H1 (cell line): ENCODE measurements around the gene FOXI1. TPM values are rescaled to one million over a fixed set of nuclear protein-coding genes. Genes with fewer than 3 reads are reported as not detected.

Source experiments
- CTCF ChIA-PET: fragments of 300-600 bp; sonication (Branson Sonifier 250); formaldehyde crosslinking; loops from one replicate; lab custom pipeline; 2021; ENCODE audit not compliant: partially characterized antibody; lab: Charles Lee
- POLR2A ChIA-PET: fragments of 300-600 bp; sonication (Branson Sonifier 250); formaldehyde crosslinking; loops from one replicate; lab custom pipeline; 2021; ENCODE audit warnings: inconsistent platforms; ENCODE audit not compliant: partially characterized antibody; lab: Charles Lee
- DNase-seq, 2 experiments: peaks; one replicate each; pipeline versions ENCODE4 v3.0.0 to v3.0.0-alpha.2; 2010 to 2022; ENCODE audit warnings: low spot score in 2 of 2, low read depth in 1 of 2, mixed read lengths in 1 of 2
- FAIRE-seq: peaks from 2 replicates; lab custom pipeline; 2011; peaks lifted over from hg19 to GRCh38; lab: Jason Lieb, UNC
- H2AFZ ChIP-seq: 2 replicates; pipeline ENCODE4 v1.8.1; 2012; ENCODE audit warnings: low read length, inconsistent platforms
- H2AK5ac ChIP-seq: 2 replicates; pipeline ENCODE4 v1.6.1; 2013; ENCODE audit warnings: low read depth, low read length
- H2BK120ac ChIP-seq: replicated peaks from 2 replicates; pipeline ENCODE3; 2013; ENCODE audit warnings: low read depth, low read length, inconsistent platforms
- H2BK12ac ChIP-seq: 2 replicates; pipeline ENCODE4 v1.6.1; 2013; ENCODE audit warnings: low read depth, low read length
- H2BK15ac ChIP-seq: 2 replicates; pipeline ENCODE4 v1.6.1; 2013; ENCODE audit warnings: low read length
- H2BK20ac ChIP-seq: 2 replicates; pipeline ENCODE4 v1.6.1; 2013; ENCODE audit warnings: low read length
- H2BK5ac ChIP-seq: 2 replicates; pipeline ENCODE4 v1.6.1; 2013; ENCODE audit warnings: low read depth, low read length
- H3K14ac ChIP-seq: 2 replicates; pipeline ENCODE4 v1.6.1; 2013; ENCODE audit warnings: inconsistent platforms; ENCODE audit not compliant: insufficient read length
- H3K18ac ChIP-seq: 2 replicates; pipeline ENCODE4 v1.6.1; 2013; ENCODE audit warnings: low read length; ENCODE audit errors: extremely low read depth
- H3K23ac ChIP-seq: 2 replicates; pipeline ENCODE4 v1.6.1; 2013; ENCODE audit warnings: inconsistent platforms; ENCODE audit not compliant: insufficient read length
- H3K23me2 ChIP-seq: 2 replicates; pipeline ENCODE4 v1.6.1; 2013; ENCODE audit warnings: low read depth, low read length
- H3K27ac ChIP-seq: 2 replicates; pipeline ENCODE4 v1.6.1; 2011; ENCODE audit warnings: low read depth, low read length, inconsistent platforms
- H3K27me3 ChIP-seq, 4 experiments: replicated peaks in 1 of 4; 1 replicate in 1 of 4; 2 replicates in 3 of 4; pipeline versions ENCODE4 v1.6.1 to v1.8.1; 2011 to 2013; ENCODE audit warnings: low read length in 3 of 4, mild to moderate bottlenecking in 3 of 4, inconsistent platforms in 2 of 4, mixed read lengths in 2 of 4, moderate library complexity in 1 of 4; ENCODE audit not compliant: control insufficient read depth in 3 of 4, insufficient read depth in 3 of 4; ENCODE audit errors: extremely low read depth in 1 of 4
- H3K36me3 ChIP-seq, 4 experiments: 2 replicates each; pipeline versions ENCODE4 v1.6.1 to v1.8.1; 2011 to 2013; ENCODE audit warnings: mild to moderate bottlenecking in 4 of 4, low read length in 3 of 4, moderate library complexity in 2 of 4, control low read depth in 1 of 4, inconsistent platforms in 1 of 4; ENCODE audit not compliant: insufficient read depth in 4 of 4, control insufficient read depth in 2 of 4
- H3K4ac ChIP-seq: replicated peaks from 2 replicates; pipeline ENCODE3; 2013; ENCODE audit warnings: low read length, low read depth, mixed read lengths, inconsistent platforms; ENCODE audit not compliant: insufficient read length
- H3K4me1 ChIP-seq, 4 experiments: replicated peaks in 1 of 4; 1 replicate in 1 of 4; 2 replicates in 3 of 4; pipeline versions ENCODE4 v1.6.1 to v1.8.1; 2011 to 2013; ENCODE audit warnings: low read length in 3 of 4, inconsistent platforms in 2 of 4, mixed read lengths in 1 of 4; ENCODE audit not compliant: insufficient read depth in 4 of 4, control insufficient read depth in 3 of 4
- H3K4me2 ChIP-seq, 2 experiments: 2 replicates each; pipeline versions ENCODE4 v1.6.1 to v1.8.1; 2011 to 2013; ENCODE audit warnings: low read depth in 2 of 2, low read length in 2 of 2, control low read depth in 1 of 2, inconsistent platforms in 1 of 2, mild to moderate bottlenecking in 1 of 2; ENCODE audit not compliant: insufficient read depth in 1 of 2
- H3K4me3 ChIP-seq, 4 experiments: fragments of 200-600, 300-600 bp in 1 of 4; sonication (generic), shearing (Covaris generic), sonication (Bioruptor Twin) in 1 of 4; 2 replicates each; pipeline versions ENCODE4 v1.5.1 to v1.8.1; 2011 to 2016; ENCODE audit warnings: low read length in 4 of 4, low read depth in 3 of 4, control low read depth in 2 of 4, inconsistent platforms in 2 of 4, mild to moderate bottlenecking in 2 of 4, mixed read lengths in 1 of 4, moderate library complexity in 1 of 4; ENCODE audit not compliant: insufficient read depth in 2 of 4; ENCODE audit errors: extremely low read depth in 1 of 4
- H3K56ac ChIP-seq: replicated peaks from 2 replicates; pipeline ENCODE3; 2013; ENCODE audit warnings: low read depth, mild to moderate bottlenecking, mixed read lengths, low read length, inconsistent platforms; ENCODE audit not compliant: insufficient read length
- H3K79me1 ChIP-seq: 2 replicates; pipeline ENCODE4 v1.6.1; 2013; ENCODE audit warnings: low read depth, low read length, control low read depth
- H3K79me2 ChIP-seq, 2 experiments: 2 replicates each; pipeline versions ENCODE4 v1.6.1 to v1.8.1; 2012 to 2013; ENCODE audit warnings: low read length in 2 of 2, mild to moderate bottlenecking in 2 of 2, inconsistent platforms in 1 of 2; ENCODE audit not compliant: insufficient read depth in 2 of 2, control insufficient read depth in 1 of 2
- H3K9ac ChIP-seq, 4 experiments: replicated peaks in 1 of 4; 1 replicate in 1 of 4; 2 replicates in 3 of 4; pipeline versions ENCODE4 v1.6.1 to v1.8.1; 2011 to 2013; ENCODE audit warnings: low read depth in 3 of 4, low read length in 3 of 4, control low read depth in 2 of 4, mild to moderate bottlenecking in 2 of 4, moderate library complexity in 2 of 4, inconsistent platforms in 1 of 4; ENCODE audit errors: extremely low read depth in 1 of 4
- H3K9me3 ChIP-seq, 2 experiments: 2 replicates each; pipeline versions ENCODE4 v1.6.1 to v1.8.1; 2012 to 2013; ENCODE audit warnings: mild to moderate bottlenecking in 2 of 2, moderate library complexity in 2 of 2, control low read depth in 1 of 2, inconsistent platforms in 1 of 2, low read depth in 1 of 2, low read length in 1 of 2, mixed read lengths in 1 of 2; ENCODE audit not compliant: insufficient read depth in 2 of 2
- H4K20me1 ChIP-seq, 2 experiments: replicated peaks in 1 of 2; 2 replicates each; pipeline versions ENCODE3 to v1.8.1; 2011 to 2013; ENCODE audit warnings: inconsistent platforms in 2 of 2, low read length in 2 of 2, mild to moderate bottlenecking in 1 of 2; ENCODE audit not compliant: insufficient read depth in 2 of 2, control insufficient read depth in 1 of 2
- H4K5ac ChIP-seq: 2 replicates; pipeline ENCODE4 v1.6.1; 2013; ENCODE audit warnings: low read length, low read depth, mixed read lengths, inconsistent platforms; ENCODE audit not compliant: insufficient read length
- H4K8ac ChIP-seq: 2 replicates; pipeline ENCODE4 v1.8.0; 2013; ENCODE audit warnings: mild to moderate bottlenecking, moderate library complexity, low read length, inconsistent platforms; ENCODE audit not compliant: insufficient read depth; ENCODE audit errors: extremely low read depth
- H4K91ac ChIP-seq: replicated peaks from 2 replicates; pipeline ENCODE3; 2013; ENCODE audit warnings: low read length, mixed read lengths, inconsistent platforms; ENCODE audit not compliant: insufficient read length
- CTBP2 ChIP-seq: IDR thresholded peaks from 2 replicates; pipeline ENCODE4 v1.7.0; 2011; ENCODE audit warnings: borderline replicate concordance, mild to moderate bottlenecking, moderate library complexity, mixed read lengths, low read length; ENCODE audit not compliant: insufficient read depth, insufficient read length
- WGBS, 2 experiments: shearing (Covaris generic) in 1 of 2; methylation state at CpG; one replicate each; pipeline versions ENCODE4 v1.1.6 to v1.1.7; 2013 to 2015; ENCODE audit warnings: low lambda C conversion rate in 2 of 2, mixed read lengths in 2 of 2, inconsistent platforms in 1 of 2, low coverage in 1 of 2, missing lambda C conversion rate in 1 of 2; ENCODE audit not compliant: insufficient replicate concordance in 2 of 2, insufficient coverage in 1 of 2, insufficient read length in 1 of 2; ENCODE audit errors: extremely low coverage in 1 of 2, missing lambda C conversion rate in 1 of 2; 5-methylcytosine and 5-hydroxymethylcytosine counted together
- polyA plus RNA-seq, 7 experiments: library from polyadenylated mRNA; depleted of rRNA in 3 of 7; stranded (reverse) in 5 of 7; unstranded in 2 of 7; fragments of >200 nt in 5 of 7; fragments of 200-250 nt in 2 of 7; gene quantifications; 1 replicate in 5 of 7; 2 replicates in 1 of 7; 4 replicates in 1 of 7; pipeline versions ENCODE4 v1.2.1 to v1.2.3, GENCODE V29; 2011 to 2013; ENCODE audit warnings: missing spikeins in 2 of 7, mixed read lengths in 2 of 7
- total RNA-seq: library from RNA; stranded (reverse); fragmentation: NEBNext Ultra II Directional; extraction: Animal tissue kit (Norgen Biotek cat#: 25700); gene quantifications from 2 replicates; pipeline ENCODE4 v1.2.1, GENCODE V29; 2021

The FOXI1 gene
- total and polyA plus RNA-seq, 2 of the 8 experiments (the other 6 are each of a cell fraction or from before 2014, with no cell fraction given), result not detected

DNA sequence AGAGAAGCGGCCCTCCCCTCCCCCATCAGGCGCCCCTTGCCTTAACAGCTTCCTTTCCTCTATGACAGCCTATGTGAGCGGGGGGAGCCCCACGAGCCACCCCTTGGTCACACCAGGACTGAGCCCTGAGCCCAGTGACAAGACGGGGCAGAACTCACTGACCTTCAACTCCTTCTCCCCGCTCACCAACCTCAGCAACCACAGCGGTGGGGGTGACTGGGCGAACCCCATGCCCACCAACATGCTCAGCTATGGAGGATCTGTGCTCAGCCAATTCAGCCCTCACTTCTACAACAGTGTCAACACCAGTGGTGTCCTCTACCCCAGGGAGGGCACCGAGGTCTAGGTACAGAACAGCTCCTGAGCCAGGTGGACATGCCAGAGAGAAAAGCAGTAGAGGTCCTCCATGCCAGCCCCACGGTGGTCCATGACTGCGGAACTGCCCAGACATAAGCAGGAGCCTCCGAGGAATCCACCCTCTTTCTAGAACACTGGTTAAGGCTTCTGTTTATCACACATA, 2.6 kb downstream of the FOXI1 start:
- H2AFZ ChIP-seq, result no peak overlapping the region
- 87% methylated on average over 11 of the region's 12 CpGs; no CpG with 5 or more reads in 1 of the 2 experiments for WGBS, 2 experiments
- 0 out of 2 replicates have a peak overlapping the region, but pooled peaks have one; percentile 23 for H2BK12ac ChIP-seq
- H3K56ac ChIP-seq, result no peak overlapping the region
- no peak for FAIRE-seq
- no peaks in the 10 kb centered on the region for H3K79me1 ChIP-seq
- H4K8ac ChIP-seq, result no peak overlapping the region
- no peak overlapping the region for H2BK20ac ChIP-seq
- no peak overlapping the region for H3K4me2 ChIP-seq
- CTCF ChIA-PET, result interaction anchor here (16.0 kb wide), 1 partner anchor 75 kb away, joined by 217 read pairs; no protein-coding TSS in a partner anchor
- H4K20me1 ChIP-seq, result no peaks in the 10 kb centered on the region
- no peak overlapping the region for H3K4me3 ChIP-seq
- no peak overlapping the region for H2BK120ac ChIP-seq
- no peak for TF ChIP-seq CTBP2
- H3K27ac ChIP-seq, result no peak overlapping the region
- no peak overlapping the region for H3K4ac ChIP-seq
- H3K79me2 ChIP-seq, result no peaks in the 10 kb centered on the region
- H3K27me3 ChIP-seq, result peaks cover 0 to 52% (median 21%) of the 10 kb centered on the region in 4 experiments; a peak in 6 of 7 replicates
- H2BK15ac ChIP-seq, result no peak overlapping the region
- H3K23me2 ChIP-seq, result no peaks in the 10 kb centered on the region
- no peak overlapping the region for H2BK5ac ChIP-seq
- no peak overlapping the region for H4K5ac ChIP-seq
- H2AK5ac ChIP-seq, result no peak overlapping the region
- H3K14ac ChIP-seq, result no peak overlapping the region
- no peaks in the 10 kb centered on the region for H3K36me3 ChIP-seq
- peak in 1 of 2 experiments; percentile 39 for DNase-seq
- H4K91ac ChIP-seq, result no peak overlapping the region
- POLR2A ChIA-PET, result no interaction called here
- no peak overlapping the region for H3K23ac ChIP-seq
- H3K18ac ChIP-seq, result no peak overlapping the region
- no peak overlapping the region for H3K9ac ChIP-seq
- peaks cover 2 to 13% (median 8%) of the 10 kb centered on the region in 4 experiments for H3K4me1 ChIP-seq
- H3K9me3 ChIP-seq, result no peaks in the 10 kb centered on the region
